ENCODE data around the gene WDR4.
"Not testable (repeated sequence)": the region's sequence is repeated elsewhere in the genome, so short reads cannot be mapped to it uniquely, and the experiment has no call there.

Gene WDR4

DNA sequence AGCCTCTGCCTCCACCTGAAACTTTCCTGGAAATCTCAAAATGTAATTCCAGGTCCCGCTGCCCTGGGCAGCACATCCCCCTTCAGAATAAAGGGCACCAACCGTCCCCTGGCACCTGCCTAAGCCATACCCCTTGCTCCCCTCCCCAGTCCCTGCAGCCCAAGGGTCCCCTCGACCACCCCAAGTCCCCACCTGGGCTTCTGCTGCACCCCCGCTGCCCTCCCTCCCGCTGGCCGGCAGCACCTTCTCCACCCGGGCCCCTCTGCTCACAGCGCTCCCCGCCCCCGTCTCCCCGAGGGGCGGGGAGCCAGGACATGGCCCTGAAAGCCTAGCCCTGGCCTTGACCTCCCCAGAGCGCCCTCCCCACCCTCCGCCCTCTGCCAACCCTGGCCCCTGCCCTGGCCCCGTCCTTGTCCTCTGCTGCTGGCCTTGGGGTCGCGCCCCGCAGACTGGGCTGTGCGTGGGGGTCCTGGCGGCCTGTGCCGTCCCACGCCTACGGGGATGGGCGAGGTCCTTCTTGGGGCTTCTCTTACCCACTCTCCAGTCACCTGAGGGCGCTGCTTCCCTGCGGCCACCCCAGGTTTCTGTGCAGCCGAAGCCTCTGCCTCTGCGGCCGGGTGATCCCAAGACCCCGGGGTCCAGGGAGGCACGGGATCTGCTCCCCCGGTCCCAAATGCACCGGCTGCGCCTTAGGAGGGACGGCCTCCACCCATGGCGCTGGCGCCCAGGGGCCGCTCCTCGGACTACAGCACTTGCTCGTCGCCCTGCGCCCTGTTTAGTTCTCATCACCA, 41.7 kb downstream of the WDR4 start:
- DNase-seq: no peak

DNA sequence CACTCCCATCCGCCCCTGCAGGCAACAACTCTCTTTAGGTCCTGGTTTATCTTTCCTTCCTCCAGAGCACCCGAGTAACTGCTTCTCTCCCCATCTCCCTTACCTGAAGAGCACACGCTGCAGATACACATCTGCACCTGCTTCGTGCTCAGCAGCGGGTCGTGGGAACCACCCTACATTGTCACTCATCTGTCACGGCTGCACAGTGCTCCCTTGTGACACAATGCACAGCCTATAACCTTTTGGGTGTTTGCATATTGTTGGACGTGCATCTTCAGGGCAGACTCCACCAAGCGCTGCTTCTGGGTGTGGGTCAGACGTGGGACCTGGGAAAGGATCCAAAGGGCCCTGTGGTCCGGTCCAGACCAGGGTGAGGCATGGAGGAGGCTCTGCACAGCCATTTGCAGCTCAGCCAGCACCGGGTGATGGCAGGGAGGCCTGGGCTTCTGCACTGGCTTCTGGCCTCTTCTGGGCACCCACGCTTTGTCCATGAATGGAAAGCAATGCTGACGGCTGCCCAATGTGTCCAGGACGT, 42.5 kb downstream of the WDR4 start:
- DNase-seq: no peak

DNA sequence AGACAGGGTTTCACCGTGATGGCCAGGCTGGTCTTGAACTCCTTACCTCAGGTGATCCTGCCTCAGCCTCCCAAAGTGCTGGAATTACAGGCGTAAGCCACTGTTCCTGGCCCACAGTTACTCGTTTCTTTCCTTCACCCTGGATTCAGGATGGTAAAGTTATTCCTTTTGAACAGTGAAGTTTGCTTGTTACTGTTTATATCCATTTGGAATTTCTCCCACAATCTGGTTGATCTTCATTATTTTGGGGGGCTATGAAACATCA, 43.0 kb downstream of the WDR4 start:
- DNase-seq: no peak

DNA sequence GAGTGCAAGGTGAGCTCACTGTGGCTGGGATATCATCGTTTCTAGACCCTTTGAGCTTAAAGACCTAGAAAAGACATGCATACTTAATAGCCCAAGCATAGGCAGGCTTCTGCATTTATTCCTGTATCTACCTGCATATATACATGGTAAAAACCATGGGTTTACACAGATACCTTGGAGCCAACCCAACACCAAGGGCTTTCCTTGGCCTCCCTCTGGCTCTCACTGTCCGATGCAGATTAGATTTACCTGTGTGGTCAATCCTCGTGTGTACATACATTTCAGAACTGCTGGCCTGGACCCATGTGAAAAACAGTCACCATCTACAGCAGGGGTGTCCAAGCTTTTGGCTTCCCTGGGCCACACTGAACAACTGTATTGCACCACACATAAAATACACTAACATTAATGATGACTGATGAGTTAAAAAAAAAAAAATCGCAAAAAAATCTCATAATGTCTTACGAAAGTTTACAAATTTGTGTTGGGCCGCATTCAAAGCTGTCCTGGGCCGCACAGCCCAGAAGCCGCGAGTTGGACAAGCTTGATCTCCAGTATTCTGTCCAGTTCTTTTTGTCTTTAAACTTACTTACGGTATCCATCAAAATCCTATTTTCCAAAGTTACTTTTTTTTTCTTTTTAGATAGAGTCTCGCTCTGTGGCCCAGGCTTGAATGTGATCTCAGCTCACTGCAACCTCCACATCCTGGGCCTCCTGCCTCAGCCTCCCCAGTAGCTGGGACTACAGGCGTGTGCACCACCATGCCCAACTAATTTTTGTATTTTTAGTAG, 43.5 kb downstream of the WDR4 start:
- no peak for DNase-seq

DNA sequence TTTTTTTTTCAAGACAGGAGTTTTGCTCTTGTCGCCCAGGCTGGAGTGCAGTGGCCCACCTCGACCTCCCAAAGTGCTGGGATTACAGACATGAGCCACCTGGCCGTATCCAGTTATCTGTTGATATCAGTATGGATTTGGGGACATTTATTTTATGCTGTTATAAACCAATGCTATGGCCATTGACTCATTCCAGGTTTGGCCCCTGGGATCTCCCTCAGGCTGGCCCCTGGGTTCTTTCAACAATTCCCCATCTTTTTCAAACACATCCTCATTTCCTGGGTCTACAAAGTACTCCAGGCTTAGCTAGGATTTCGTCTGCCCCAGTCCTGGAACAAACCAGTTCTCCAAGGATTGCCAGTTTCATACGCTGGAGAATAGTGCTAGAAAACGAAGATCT, 44.1 kb downstream of the WDR4 start:
- DNase-seq: no peak

DNA sequence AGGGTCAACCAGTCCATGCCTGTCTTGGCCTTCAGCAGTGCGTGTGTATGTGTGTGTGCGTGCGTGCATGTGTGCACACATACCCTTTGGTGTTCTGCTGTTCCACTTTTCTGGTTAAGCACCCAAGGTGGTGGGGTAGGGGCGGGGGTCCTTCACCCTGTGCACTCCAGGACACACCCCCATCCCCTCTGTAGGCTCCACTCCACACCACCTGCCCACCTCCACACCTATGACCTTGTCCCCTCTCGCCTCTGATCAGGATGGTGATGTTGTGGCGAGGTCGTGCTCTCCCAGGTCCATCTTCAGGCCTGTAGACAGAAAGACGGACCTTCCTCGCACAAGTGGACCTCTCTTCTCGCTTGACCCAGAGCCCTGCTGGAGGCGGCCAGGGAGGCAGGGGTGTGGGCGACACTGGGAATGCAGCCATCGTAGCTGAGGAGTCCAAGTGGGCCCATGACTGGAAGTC, 44.6 kb downstream of the WDR4 start:
- no peak for DNase-seq

DNA sequence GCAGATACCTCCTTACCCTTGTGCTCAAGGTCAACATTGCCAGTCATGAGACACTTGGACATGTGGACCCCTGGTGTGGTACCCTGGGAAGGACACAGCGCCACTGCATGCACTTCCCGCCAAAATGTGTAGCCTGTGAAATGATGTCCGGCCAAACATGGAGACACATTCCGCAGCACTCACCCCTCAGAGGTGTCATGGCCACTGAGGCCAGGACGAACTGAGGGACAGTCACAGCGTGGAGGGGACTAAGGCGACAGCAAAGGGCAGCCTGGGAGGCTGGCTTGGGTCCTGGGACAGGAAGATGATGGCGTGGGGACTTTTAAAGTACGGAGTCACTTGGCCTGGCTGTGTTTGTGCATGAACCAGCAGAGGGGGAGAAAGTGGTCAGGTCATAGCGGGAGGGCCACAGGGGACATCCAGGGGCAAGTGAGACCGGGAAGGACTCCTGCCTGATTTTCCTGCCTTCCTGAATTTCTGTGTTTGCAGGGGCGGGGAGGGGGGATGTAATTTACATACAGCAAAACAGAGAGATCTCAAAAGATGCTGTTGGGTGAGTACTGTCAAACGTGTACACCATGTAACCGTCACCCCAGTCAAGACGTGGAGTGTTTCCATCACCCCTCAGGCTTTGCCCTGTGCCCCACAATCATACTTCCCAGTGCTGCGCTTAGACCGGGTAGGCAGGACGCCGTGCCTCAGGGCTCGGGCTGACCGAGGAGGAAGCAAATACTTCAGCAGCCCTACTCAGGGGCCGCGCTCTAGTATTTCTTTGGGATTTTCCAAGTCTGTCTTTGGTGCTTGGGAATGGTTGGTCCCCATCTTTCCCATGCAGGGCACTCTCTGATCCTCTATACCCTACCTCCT, 45.2 kb downstream of the WDR4 start:
- DNase-seq: no peak

DNA sequence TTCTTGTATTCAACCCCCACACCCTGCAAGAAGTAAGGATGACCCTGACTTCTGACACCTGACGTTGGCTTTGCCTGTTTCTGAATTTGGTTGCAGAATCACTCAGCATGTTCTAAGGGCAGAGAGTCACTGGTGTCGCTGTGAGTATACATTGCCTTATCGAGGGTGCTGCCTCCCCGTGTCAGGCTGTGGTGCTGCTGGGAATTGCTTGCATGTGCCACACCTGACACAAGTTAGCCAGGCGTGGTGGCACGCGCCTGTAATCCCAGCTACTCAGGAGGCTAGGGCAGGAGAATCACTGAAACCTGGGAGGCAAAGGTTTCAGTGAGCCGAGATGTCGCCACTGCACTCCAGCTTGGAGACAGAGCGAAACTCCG, 45.9 kb downstream of the WDR4 start:
- no peak for DNase-seq

DNA sequence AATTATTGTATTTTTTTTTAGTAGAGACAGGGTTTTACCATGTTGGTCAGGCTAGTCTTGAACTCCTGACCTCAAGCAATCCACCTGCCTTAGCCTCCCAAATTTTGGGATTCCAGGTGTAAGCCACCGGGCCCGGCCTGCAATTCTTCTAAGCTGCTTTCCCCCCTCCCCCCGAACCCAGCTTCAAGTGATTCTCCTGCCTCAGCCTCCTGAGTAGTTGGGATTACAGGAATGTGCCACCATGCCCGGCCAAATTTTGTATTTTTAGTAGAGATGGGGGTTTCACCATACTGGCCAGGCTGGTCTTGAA, 47.1 kb downstream of the WDR4 start:
- not testable (repeated sequence) for DNase-seq

DNA sequence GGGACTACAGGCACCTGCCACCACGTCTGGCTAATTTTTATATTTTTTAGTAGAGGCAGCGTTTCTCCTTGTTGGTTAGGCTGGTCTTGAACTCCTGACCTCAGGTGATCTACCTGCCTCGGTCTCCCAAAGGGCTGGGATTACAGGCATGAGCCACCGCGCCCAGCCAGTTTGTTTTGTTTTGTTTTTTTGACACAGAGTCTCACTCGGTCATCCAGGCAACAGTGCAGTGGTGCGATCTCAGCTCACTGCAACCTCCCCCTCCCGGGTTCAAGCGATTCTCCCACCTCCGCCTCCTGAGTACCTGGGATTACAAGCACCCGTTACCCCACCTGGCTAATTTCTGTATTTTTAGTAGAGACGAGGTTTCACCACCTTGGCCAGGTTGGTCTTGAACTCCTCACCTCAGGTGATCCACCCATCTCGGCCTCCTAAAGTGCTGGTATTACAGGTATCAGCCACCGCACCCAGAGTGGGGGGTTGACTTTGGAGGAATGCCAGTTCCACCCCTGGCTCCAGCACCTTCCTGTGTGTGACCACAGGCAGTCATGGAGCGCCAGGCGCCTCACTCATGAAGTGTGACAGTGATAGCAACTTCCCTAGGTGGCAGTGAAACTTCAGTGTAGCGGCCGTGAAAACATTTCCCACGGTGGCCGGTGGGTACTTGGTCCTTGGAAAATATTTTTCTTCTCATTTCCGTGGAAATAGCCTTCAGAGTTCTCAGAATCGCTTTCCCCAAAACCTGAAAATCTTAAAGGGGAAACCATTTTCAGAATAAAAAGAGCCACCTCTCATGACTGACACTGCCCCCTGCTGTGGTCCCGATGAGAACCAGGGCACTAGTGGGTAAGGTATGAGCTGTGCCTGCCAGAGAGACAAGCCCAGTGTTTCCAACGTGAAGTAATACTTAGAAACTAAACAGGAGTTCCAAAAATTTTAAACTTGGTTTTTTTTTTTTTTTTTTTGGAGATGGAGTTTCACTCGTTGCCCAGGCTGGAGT, 48.6 kb downstream of the WDR4 start:
- no peak for DNase-seq

DNA sequence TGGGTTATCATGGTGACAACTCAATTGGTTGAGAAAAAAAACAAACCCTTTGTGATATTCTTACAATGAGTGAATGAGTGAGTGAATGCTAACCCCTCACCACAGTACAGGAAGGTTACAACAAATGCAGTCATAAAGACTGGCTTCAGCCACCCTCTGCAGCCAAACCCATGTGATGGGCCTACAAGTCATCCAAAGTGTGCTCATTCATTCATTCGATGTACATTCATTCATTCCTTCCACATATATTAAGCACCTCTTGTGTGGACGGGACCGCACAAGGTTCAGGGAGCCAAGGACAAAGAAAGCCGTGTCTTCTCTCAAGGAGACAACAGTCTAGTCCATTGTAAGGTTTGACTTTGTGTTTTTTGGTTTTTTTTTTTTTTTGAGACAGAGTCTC, 49.4 kb downstream of the WDR4 start:
- no peak for DNase-seq

DNA sequence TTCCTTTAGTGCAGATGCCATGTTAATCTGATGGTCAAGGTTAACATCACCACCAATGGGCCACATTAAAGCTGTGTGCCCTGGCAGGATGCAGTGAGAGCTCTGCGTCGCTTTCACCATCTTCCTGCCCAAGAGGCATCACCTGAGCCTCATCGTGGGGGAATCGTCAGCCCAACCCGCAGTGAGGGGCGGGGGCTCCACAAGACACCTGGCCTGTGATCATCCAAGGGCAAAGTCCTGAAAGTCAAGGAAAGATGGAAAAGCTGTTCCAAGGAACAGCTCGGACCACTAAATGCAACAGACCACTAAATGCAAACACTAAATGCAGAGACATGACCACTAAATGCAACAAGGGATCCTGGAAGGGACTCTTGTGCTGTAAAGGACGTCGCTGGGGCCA, 49.9 kb downstream of the WDR4 start:
- DNase-seq: no peak

DNA sequence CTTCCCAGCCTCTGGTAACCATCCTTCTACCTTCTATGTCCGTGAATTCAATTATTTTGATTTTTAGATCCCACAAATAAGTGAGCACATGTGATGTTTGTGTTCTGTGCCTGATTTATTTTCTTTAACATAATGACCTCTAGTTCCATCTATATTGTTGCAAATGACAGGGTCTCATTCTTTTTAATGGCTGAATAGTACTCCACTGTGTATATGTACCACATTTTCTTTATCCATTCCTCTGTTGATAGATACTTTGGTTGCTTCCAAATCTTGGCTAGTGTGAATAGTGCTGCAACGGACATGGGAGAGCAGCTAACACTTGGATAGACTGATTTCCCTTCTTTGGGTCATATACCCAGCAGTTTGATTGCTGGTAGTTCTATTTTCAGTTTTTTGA, 51.8 kb downstream of the WDR4 start:
- no peak for DNase-seq

DNA sequence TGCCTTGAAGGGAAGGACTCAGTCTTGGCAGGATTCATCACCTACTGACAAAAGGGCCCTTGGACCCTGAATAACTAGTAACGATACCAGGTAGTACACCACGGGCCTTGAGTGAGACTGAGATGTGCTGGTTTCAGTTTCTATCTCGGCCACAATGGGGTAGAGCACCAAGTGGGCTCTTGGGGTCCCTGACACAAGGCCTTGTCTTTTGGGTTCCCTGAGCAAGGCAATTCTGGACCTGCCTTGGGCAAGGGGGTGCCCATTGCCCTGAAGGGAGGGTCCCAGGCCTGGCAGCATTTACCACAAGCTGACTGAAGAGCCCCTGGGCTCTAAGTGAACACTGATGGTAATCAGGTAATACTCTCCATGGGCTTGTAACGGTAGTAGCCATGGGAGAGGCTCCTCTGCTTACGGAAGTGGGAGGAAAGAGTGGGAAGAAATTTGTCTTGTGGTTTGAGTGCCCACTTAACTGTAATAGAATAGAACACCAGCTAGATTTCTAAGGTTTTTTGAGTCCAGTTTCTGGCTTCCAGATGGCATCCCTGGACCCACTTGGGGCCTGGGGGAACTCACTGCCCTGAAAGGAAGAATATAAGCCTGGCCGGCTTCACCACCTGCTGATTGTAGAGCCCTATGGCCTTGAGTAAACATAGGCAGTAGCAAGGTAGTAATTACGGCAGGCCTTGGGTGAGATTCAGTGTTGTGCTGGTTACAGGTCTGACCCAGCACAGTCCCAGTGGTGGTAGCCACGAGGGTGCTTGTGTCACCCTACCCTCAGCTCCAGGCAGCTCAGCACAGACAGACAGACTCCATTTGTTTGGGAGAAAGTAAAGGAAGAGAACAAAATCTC, 58.5 kb downstream of the WDR4 start:
- DNase-seq: no peak

DNA sequence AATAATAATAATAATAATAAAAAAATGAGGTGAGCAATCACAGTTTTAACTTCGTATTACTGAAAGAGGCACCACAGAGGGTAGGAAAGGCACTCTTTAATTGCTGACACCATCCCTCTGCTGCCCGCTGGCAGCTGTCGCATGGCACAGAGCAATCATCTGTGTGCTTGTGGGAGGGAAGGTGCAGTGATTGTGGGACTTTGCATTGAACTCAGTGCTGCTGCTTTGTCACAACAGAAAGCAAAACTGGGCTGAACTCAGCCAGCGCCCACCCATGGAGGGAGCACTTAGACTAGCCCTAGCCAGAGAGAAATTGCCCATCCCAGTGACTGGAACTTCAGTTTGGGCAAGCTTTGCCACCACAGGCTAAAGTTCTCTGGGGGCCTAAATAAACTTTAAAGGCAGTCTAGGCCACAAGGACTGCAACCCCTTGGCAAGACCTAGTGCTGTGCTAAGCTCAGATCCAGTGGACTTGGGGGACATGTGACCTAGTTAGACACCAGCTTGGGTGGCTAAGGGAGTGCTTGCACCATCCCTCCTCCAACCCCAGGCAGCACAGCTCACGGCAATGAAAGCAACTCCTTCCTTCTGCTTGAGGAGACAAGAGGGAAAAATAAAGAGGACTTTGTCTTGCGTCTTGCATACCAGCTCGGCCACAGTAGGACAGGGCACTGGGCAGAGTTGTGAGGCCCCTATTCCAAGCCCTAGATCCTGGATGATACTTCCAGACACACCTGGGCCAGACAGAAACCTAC, 59.3 kb downstream of the WDR4 start:
- no peak for DNase-seq

DNA sequence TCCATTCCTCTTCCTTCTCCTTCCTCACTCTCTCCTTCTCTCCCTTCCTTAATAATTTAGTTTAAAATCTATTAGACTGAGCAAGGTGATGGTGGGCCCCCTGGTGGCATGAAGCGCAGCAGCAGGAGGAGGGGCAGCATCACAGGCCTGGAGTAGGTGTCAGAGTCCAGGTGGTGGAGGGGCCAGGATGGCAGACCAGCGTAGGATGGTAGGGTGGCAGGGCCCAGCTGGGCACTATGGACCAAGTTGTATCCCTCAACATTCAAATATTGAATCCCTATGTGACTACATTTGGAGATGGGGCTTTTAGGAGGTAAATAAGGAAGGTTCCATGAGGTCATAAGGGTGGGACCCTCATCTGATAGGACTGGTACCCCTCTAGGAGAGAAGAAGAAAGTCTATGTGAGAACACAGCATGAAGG, 61.0 kb downstream of the WDR4 start:
- peak; percentile 50 for DNase-seq

DNA sequence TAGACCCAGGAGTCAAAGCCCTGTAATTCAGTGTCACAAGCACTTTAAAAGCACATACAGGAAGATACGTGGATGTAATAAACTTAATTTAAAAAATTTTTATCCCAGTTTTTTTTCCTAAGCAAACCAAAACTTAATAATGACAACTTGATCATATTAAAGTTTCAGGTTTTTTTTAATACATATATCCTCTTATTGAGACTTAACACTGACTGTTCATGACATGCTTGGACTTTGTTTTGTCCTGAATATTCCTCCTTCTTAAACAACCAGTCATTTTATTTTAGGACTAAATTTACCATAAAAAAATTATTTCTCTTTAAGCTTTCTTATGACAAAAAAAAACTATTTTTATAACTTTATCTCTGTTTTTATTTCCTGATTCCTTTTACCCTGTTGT, 64.1 kb downstream of the WDR4 start:
- no peak for DNase-seq

DNA sequence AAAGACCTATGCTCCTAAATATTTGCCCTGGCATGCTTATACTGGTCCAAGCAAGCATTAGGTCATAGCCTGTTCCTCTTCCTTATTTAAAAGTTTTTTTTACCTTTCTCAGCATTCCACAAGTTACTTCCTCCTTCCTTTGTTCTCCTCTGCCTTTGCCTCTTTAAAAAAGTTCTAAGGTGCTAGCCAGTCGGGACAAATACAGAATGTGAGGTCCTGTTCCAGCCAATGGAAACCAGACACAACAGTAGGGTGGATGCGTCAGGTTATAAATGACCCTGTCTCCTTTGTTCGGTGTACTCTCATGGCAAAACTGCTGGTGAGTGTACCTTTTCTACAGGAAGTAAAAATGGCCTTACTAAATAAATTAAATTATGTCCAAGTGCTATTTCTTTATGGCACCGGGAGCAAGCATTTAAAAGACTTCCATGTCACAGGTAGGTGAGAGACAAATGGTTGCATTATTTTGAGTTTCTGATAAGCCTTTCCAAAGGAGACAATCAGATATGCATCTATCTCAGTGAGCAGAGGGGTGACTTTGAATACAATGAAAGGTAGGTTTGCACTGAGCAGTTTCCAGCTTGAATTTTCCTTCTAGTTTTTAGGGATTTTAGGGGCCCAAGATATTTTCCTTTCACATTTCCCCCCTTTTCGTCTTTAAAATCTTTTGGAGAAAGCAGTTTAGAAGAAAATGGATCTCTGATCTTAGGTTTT, 66.7 kb downstream of the WDR4 start:
- DNase-seq: not testable (repeated sequence)

DNA sequence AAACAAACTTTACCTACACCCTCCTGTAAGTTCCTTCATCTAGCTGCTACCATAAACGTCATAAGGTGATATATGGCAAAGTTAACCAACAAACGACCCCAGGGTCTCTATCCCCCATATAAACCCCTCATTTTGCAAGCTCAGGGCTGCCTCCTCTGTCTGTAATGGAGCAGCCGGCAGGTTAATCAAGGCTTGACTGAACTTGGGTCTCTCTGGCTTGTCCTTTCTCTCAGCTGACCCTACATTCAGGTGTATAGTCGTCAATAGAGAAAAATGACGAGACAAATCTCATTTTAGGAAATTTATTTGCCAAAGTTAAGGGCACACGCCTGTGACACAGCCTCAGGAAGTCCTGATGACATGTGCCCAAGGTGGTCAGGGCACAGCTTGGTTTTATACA, 67.4 kb downstream of the WDR4 start:
- no peak for DNase-seq
